Amygdala (tissue), 56 donors: ENCODE results near the gene RAD51B.
"Not testable (repeated sequence)": the region's sequence is repeated elsewhere in the genome, so short reads cannot be mapped to it uniquely, and the experiment has no call there.

Source experiments
- DNase-seq, 56 donors: peaks; one replicate each; lab custom pipeline; 2025; lab: John Stamatoyannopoulos, UW

RAD51B gene

DNA sequence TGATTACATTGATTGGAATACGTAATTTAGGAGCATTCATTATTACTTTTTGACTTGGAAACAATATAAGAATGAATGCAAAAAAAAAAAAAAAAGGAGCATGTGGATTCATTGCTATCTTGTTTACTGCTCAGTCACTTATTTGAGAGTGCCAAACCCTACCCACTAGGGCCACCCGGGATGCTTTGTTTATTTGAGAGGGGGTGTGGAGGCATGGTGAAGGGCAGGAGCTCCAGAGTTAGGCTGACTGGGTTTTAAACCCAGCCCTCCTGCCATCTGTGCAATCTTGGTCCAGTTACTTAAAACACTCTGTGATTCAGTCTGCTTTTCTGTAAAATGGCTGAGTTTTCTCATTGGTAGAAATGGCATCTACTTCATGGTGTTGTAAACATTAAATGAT lies 195.2 kb downstream of the RAD51B start:
- DNase-seq, result no peak

DNA sequence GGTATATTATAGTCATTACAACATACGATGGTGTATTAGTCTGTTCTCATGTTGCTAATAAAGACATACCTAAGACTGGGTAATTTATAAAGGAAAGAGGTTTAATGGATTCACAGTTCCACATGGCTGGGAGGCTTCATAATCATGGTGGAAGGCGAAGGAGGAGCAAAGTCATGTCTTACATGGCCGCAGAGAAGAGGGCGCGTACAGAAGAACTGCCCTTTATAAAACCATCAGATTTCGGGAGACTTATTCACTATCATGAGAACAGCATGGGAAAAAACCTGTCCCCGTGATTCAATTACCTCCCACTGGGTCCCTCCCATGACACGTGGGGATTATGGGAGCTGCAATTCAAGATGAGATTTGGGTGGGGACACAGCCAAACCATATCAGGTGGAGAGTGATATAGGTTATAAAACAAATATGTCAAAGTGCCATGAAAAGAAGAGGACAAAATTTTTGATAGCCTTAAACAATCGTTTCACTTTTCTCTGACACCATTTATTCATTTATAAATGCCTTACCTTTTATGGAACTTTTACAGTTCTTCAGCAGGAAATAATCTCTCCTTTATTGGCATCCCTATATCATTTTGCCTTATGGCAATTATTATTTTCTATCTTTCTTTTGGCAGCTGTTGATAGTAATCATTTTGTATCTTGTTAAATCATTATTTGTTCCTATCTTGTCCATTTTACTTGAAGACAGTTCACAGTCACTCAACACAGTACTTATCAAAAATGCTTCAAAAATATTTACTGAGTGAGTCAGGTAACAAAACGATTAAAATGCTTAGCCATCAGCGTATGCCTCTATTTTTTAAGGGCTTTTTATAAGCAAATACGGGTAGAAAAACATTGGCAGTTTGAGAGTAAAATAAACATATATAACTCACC lies 196.0 kb downstream of the RAD51B start:
- no peak for DNase-seq

GRCh38 chr14:68016255-68016914 lies 196.8 kb downstream of the RAD51B start:
- DNase-seq, result no peak

GRCh38 chr14:68018598-68018997 lies 199.0 kb downstream of the RAD51B start:
- no peak for DNase-seq

DNA sequence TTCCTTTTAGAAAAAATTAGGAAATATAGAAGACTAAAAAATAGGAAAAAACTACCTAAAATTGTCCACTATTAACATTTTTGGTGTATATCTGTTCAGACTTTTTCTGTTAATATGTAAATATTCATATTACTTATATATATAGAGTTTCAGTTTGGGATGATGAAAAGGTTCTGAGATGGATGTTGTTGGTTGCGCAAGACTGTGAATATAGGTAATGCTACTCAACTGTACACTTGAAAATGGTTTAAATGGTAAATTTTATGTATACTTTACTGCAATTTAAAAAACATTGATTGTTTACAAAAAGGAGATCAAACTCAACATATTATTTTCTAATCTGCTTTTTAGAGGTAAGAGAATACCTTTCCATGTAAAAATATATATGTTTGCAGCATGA lies 200.9 kb downstream of the RAD51B start:
- no peak for DNase-seq

GRCh38 chr14:68020999-68021663 lies 201.6 kb downstream of the RAD51B start:
- DNase-seq, result no peak

DNA sequence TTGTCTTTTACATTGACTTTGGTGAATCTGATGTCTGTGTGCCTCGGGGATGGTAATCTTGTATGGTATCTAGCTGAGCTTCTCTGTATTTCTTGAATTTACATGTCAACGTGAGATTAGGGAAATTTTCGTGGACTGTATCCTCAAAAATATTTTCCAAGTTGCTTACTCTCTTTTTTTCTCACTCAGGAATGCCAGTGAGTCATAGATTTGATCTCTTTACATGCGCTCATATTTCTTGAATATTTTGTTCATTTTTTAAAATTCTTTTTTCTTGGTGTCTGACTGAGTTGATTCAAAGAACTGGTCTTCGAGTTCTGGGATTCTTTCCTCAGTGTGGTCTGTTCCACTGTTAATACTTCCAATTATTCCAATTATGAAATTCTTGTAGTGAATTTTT lies 207.7 kb downstream of the RAD51B start:
- no peak for DNase-seq

- no peak for DNase-seq
These were observed 208.5 kb downstream of the RAD51B start for GRCh38 chr14:68028075-68028474.

DNA sequence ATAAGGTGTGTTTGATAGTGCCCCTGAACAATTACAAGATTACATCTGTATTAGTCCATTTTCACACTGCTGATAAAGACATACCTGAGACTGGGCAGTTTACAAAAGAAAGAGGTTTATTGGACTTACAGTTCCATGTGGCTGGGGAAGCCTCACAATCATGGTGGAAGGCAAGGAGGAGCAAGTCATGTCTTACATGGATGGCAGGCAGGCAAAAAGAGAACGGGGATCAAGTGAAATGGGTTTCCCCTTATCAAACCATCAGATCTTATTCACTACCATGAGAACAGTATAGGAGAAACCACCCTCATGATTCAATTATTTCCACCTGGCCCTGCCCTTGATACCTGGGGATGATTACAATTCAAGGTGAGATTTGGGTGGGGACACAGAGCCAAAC lies 211.4 kb downstream of the RAD51B start:
- DNase-seq, result not testable (repeated sequence)

- no peak for DNase-seq
These were observed 212.6 kb downstream of the RAD51B start for GRCh38 chr14:68032154-68032553.

DNA sequence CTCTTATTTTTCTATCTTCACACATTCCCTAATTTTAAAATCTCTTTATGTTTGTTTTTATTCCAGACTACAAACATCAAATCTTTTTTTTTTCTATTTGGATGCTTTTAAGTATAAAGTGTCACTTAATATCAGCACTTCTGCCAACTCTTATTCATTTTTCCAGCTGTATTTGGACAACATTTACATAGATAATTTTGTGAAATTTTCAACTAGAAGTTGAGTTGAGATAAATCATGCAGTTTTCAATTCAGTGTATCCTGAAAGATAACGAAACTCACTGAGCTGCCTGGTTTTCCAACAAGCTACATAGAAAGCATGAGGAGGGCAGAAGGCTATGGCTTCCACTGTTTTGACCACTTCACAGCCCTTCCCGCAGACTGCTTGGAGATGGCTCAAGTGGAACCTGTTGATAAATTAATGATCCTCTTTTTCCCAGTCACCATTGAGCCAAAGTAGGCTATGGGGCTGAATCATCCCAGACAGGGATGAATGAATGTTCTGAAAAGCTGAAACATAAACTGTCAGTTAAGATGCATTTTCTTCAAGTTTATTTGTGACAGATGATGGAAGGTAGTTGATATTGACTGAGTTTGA lies 213.9 kb downstream of the RAD51B start:
- no peak for DNase-seq

- DNase-seq, result no peak
These were observed 215.3 kb downstream of the RAD51B start for GRCh38 chr14:68034896-68035295.

DNA sequence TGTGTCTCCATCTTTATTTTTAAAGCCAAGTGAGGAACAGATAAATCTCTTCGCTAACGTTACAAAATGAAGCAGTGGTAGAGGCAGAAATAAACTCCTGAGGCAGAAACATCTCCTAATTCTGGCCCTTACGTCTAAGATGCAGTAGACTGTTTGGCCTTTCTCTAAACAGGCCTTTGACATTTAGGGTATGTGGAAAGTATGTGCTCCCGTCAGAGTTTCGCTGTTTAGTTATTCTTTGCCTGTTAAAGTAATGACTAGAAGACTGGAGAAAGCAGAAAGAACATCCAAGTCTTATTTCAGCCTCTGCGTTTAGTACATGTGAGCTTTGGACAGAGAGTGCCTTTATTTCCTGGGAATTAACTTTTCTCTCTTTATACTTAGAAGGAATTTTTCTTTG lies 216.6 kb downstream of the RAD51B start:
- no peak for DNase-seq

GRCh38 chr14:68039593-68039992 lies 220.0 kb downstream of the RAD51B start:
- no peak for DNase-seq

- no peak for DNase-seq
These were observed 221.2 kb downstream of the RAD51B start for GRCh38 chr14:68040633-68041369.

DNA sequence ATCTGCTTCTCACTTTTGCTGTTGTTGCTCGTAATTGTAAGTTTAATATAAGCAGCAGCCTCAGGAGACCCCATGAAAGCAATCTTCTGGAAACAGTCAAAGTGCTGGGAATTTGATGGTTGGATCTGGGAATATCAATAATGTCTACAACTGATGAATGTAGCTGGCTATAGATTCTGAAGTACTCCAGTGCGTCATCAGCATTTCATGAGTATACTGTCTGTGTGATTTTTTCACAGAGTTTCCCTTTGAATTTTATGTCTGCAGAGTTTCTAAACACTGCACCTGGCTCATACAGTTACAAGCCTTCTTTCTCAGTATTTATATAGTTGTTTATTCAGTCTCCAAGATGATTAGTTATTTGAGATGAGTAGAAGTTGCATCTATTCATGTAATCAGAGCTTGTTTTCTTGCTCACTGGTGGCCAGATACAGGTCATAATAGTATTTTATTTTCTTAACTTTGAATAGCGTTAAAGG lies 222.3 kb downstream of the RAD51B start:
- DNase-seq, result no peak

DNA sequence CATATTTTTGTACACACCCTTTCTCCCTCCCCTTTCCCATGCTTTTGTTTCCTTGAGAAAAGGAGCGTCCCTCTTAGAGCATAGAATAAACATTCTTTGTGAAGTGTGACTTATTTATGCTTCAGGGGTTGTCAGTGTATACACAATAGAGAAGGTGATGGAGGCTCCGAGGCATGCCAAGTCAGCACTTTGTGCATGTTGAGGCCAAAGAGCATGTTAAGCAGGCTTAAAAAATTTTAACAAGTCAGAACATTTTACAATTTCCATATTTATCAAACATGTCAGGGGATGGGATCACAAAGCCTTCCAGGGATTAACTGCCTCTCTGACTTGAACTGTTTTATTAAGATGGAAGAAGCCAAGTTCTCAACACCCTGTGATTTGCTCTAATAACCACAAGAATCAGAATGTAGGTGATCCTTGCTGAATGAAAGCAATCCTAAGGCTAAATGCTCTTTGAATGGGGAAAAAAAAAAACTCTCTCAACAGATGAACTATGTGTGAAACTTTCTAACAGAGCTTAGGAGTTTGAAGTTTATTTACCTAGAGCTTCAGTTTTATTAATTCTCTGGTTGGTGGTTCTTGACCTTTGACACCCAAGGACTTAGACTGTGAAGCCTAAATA lies 223.1 kb downstream of the RAD51B start:
- DNase-seq, result no peak

DNA sequence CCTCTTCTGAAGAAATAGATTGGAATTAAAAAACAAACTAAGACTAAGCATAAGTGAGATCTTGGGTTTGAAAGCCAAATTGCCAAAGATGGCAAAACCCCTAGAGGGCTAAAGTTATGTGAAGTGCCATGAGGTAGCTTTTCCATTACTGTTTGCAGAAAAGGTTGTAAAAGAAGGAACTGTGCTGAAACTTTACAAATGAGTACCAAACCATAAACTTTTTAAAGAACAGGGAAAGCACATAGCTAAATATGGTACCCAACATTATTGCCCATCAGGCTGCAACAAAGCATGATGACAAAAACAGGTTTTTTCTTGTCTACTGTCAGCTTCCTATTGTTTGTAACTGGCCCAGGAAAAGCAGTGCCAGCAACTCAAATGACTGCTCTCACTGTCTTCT lies 224.2 kb downstream of the RAD51B start:
- DNase-seq, result no peak

- DNase-seq, result no peak
These were observed 228.3 kb downstream of the RAD51B start for GRCh38 chr14:68047906-68048305.

- not testable (repeated sequence) for DNase-seq
These were observed 229.2 kb downstream of the RAD51B start for GRCh38 chr14:68048815-68049214.
